Testis (tissue), 3 donors: ENCODE data around the gene SMAD3. TPM values are rescaled to one million over a fixed set of nuclear protein-coding genes. Genes with fewer than 3 reads are reported as not detected.

Experiments
- DNase-seq: peaks from one replicate; pipeline ENCODE4 v3.0.0-alpha.2; 2019
- H3K27ac ChIP-seq, 2 donors: fragments of 200-600 bp; sonication (generic); one replicate each; pipeline ENCODE4 v1.5.1; 2019
- H3K27me3 ChIP-seq: fragments of 200-600 bp; sonication (generic); one replicate; pipeline ENCODE4 v1.5.1; 2019
- H3K36me3 ChIP-seq: fragments of 200-600 bp; sonication (generic); one replicate; pipeline ENCODE4 v1.5.1; 2017; ENCODE audit warnings: low read depth; ENCODE audit errors: missing control alignments
- H3K4me1 ChIP-seq: fragments of 200-600 bp; sonication (generic); one replicate; pipeline ENCODE4 v1.5.1; 2019
- H3K4me3 ChIP-seq, 2 donors: fragments of 200-600 bp; sonication (generic); one replicate each; pipeline ENCODE4 v1.5.1; 2017 to 2019
- H3K9me3 ChIP-seq: fragments of 200-600 bp; sonication (generic); one replicate; pipeline ENCODE4 v1.5.1; 2017
- POLR2A ChIP-seq: fragments of 450-650 bp; IDR thresholded peaks from one replicate; pipeline ENCODE4 v1.6.1; 2017; ENCODE audit warnings: antibody characterized with exemption, mild to moderate bottlenecking, moderate library complexity
- WGBS, 2 donors: methylation state at CpG; one replicate each; pipeline ENCODE4 v1.1.5; 2018; 5-methylcytosine and 5-hydroxymethylcytosine counted together
- intact Hi-C: fragments of 100-400 bp; cut with DNase I; formaldehyde crosslinking; loops from one replicate; pipeline ENCODE4 v1.15.1; 2023; ENCODE audit warnings: low total_unique reads
- polyA plus RNA-seq: library from polyadenylated mRNA; stranded (reverse); fragments of 350-450 nt; fragmentation: Illumina TruSeq; extraction: RNeasy Lipid Tissue Mini Kit (QIAGEN cat#74804); gene quantifications from one replicate; pipeline ENCODE4 v1.2.3, GENCODE V29; 2014; ENCODE audit warnings: low read depth, low replicate concordance; ENCODE audit not compliant: insufficient read depth
- total RNA-seq, 2 donors: library from RNA; depleted of rRNA; stranded (reverse); fragments of >200 nt; gene quantifications; one replicate each; pipeline ENCODE4 v1.2.3, GENCODE V29; 2016
- TF ChIP-seq, protein P1 (sequence below), 3 experiments: fragments of 450-650 bp in 2 of 3; fragments of 200-600 bp in 1 of 3; sonication (generic) in 1 of 3; IDR thresholded peaks; one replicate each; pipeline ENCODE4 v1.5.1; 2016 to 2019; ENCODE audit warnings: antibody characterized with exemption in 3 of 3, mild to moderate bottlenecking in 2 of 3, moderate library complexity in 1 of 3

SMAD3 gene
- total and polyA plus RNA-seq, 3 donors from 2014 or later, result 11.4 to 31.6 (median 18.7) TPM

DNA sequence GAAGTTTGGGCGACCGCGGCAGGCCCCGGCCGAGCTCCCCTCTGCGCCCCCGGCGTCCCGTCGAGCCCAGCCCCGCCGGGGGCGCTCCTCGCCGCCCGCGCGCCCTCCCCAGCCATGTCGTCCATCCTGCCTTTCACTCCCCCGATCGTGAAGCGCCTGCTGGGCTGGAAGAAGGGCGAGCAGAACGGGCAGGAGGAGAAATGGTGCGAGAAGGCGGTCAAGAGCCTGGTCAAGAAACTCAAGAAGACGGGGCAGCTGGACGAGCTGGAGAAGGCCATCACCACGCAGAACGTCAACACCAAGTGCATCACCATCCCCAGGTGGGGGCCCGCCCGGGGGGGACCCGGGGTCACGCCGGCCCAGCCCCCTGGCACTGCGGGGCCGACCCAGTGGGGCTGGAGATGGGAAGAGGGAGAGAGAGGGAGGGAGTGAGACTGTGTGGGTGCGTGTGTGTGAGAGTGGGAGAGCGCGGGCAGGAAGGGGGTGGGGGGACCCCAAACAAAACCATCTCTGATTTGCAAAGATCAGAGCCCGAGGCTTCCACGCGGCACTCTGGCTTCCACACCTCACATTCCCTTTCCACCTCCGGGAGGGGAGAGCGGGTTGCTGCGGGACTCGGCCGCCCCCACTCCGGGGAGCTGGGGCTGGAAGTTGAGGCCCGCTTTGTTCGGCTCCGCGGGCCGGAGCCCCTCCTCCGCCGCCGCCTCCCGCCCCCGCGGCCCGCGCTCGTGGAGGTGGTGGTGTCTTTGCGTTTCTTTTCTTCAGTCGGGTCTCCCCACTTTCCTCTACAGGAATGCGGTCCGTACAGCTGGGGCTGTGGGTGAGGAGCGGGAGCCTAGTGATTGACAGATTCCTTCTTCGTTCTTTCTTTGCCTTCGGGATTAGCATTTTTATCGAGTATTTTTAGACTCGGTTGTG lies 898 bp downstream of the SMAD3 start:
- H3K36me3 ChIP-seq, result no peaks in the 10 kb centered on the region

DNA sequence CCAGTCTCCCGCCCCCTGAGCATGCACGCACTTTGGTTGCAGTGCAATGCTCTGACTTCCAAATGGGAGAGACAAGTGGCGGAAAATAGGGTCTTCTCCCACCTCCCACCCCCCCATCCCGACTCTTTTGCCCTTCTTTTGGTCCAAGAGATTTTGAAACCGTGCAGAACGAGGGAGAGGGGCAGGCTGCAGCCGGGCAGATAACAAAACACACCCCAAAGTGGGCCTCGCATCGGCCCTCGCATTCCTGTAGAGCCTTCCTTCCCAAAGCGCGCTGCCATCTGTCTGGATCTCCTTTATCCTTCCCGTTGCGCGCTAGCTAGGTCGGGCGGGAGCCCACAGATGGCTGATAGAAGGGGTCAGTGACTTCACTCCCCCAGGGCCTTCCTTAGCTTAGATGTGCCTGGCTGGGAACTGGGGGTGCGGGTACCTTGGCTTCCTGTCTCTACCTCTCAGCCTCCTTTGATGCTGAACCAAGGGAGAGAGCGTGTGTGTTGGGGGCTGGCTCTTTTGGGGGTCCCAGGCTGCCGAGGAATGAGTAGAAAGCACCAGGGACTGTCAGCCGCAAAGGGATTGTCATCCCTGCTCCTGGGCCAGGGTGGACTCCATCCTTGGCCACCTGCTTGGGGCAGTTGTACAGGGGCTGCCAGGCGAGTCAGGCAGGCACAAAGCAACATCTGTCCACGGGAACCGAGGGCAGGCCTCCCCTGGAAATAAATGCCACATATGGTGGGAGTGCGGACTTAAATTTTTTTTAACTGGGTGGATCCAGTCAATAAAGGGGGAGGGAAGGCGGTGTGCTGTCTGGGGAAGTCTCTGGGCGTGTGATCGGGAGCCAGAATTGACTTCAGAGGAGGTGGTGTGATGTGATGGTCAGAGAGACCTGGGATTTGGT lies 1.8 kb downstream of the SMAD3 start:
- no peak for TF ChIP-seq POLR2A
- TF ChIP-seq, protein P1, sequence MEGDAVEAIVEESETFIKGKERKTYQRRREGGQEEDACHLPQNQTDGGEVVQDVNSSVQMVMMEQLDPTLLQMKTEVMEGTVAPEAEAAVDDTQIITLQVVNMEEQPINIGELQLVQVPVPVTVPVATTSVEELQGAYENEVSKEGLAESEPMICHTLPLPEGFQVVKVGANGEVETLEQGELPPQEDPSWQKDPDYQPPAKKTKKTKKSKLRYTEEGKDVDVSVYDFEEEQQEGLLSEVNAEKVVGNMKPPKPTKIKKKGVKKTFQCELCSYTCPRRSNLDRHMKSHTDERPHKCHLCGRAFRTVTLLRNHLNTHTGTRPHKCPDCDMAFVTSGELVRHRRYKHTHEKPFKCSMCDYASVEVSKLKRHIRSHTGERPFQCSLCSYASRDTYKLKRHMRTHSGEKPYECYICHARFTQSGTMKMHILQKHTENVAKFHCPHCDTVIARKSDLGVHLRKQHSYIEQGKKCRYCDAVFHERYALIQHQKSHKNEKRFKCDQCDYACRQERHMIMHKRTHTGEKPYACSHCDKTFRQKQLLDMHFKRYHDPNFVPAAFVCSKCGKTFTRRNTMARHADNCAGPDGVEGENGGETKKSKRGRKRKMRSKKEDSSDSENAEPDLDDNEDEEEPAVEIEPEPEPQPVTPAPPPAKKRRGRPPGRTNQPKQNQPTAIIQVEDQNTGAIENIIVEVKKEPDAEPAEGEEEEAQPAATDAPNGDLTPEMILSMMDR (IDR thresholded peaks at IDR 0.05), result no peak
- Histone ChIP-seq H3K9me3 (no peaks in the 10 kb centered on the region), H3K27ac (peak overlapping the region; percentile 74 to 91), H3K27me3 (no peaks in the 10 kb centered on the region), H3K4me1 (peaks cover 23% of the 10 kb centered on the region), H3K4me3 (peak overlapping the region; percentile 73 to 78), H3K36me3 (no peaks in the 10 kb centered on the region)
- WGBS, 2 donors, result 4 to 5% methylated on average over 25 to 28 of the region's 28 CpGs
- DNase-seq, result no peak
- intact Hi-C loops, result loop anchor here (10.0 kb wide), 1 partner anchor 58 kb away; no protein-coding TSS in a partner anchor

More for the DNA sequence above, 898 bp downstream of the SMAD3 start:
- no peak for DNase-seq
- Histone ChIP-seq H3K4me3 (peak overlapping the region; percentile 73 to 78), H3K27ac (peak overlapping the region; percentile 74 to 91), H3K4me1 (peaks cover 23% of the 10 kb centered on the region), H3K27me3 (no peaks in the 10 kb centered on the region), H3K9me3 (no peaks in the 10 kb centered on the region)
- intact Hi-C loops, result loop anchor here (10.0 kb wide), 1 partner anchor 59 kb away; no protein-coding TSS in a partner anchor
- WGBS, 2 donors, result 0 to 1% methylated on average over 41 to 70 of the region's 72 CpGs
- TF ChIP-seq POLR2A, result no peak
- TF ChIP-seq, protein P1 (IDR thresholded peaks at IDR 0.05), result no peak

DNA sequence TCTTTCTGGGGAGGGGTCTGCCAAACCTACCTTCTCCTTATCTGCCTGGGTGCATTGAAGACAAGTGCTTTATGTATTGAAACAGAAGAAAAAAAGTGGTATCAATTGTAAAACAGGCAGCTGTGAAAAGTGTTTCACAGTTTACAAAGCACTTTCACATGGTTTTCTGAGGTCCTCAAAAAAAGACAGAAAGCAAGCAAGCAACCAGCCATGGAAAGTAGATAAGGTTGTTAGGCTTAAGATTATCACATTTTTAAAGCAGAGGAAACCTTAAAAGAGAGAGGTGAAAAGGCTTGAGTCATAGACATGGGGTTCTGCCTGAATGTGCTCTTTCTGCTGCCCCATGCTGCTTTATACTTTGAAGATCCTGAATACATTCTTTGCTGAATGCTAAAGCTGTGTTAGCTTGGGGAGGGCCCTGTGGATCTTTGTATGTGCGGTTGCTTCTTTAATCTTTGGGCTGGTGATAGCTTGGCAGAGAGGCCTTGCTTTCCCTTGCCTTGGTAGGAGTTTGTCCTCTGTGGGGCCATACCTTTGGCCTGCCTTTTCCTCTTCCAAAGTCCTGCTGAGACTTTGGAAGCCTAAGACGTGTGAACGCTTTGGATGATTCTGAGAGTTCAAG lies 2.6 kb downstream of the SMAD3 start:
- Histone ChIP-seq H3K4me1 (peaks cover 23% of the 10 kb centered on the region), H3K36me3 (no peaks in the 10 kb centered on the region), H3K27me3 (no peaks in the 10 kb centered on the region), H3K9me3 (no peaks in the 10 kb centered on the region), H3K4me3 (peak overlapping the region; percentile 73 to 78), H3K27ac (peak overlapping the region in 1 of 2 donors; percentile 91)
- intact Hi-C loops, result loop anchor here (10.0 kb wide), 1 partner anchor 57 kb away; no protein-coding TSS in a partner anchor
- WGBS, 2 donors, result 25% methylated on average over 3 of the region's 3 CpGs
- no peak for DNase-seq
- TF ChIP-seq POLR2A, result no peak
- TF ChIP-seq, protein P1 (IDR thresholded peaks at IDR 0.05), result no peak

DNA sequence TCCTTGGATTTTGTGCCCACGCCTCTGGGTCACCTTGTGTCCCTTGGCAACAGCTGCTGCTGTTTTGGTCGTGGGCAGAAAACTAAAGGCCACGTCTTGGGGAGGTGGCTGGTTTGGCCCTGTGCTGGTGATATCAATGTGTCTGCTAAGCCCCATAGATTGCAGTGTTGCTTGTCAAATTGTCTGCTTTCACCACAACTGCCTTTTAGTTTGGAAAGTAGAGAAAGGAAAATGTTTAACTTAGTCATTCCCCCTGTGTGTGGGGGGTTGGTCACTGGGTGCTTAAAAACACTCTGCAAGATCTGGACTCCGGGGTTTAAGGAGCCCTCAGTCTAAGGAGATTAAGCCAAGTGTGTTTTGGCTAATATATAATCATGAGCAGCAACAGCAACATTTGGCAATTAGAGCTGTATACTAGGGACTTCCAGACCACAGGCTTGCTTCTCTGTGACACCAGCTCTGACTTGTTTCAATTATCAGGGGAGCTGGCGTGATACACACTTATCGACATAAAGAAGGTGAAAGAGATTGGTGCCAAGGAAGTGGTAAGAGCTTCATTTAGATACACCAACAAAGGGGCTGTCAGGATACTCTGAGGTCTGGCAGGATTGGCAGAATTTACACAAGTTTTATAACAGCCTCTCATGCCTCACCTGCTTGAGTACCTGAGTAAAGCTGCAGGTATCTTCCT lies 3.5 kb downstream of the SMAD3 start:
- H3K27ac ChIP-seq, result peak overlapping the region in 1 of 2 donors; percentile 91
- WGBS, 2 donors, result 38 to 52% methylated on average over 6 of the region's 6 CpGs
- no peak for DNase-seq
- no peaks in the 10 kb centered on the region for H3K36me3 ChIP-seq
- H3K4me1 ChIP-seq, result peaks cover 23% of the 10 kb centered on the region
- H3K27me3 ChIP-seq, result no peaks in the 10 kb centered on the region
- intact Hi-C loops, result loop anchor here (10.0 kb wide), 1 partner anchor 56 kb away; no protein-coding TSS in a partner anchor
- no peak overlapping the region for H3K4me3 ChIP-seq
- TF ChIP-seq, protein P1 (IDR thresholded peaks at IDR 0.05), result no peak
- no peak for TF ChIP-seq POLR2A
- no peaks in the 10 kb centered on the region for H3K9me3 ChIP-seq
